ENCODE data around the gene AATK.
A peak's percentile ranks its signal among the peaks of the same experiment; 100 is the strongest.

Gene AATK

DNA sequence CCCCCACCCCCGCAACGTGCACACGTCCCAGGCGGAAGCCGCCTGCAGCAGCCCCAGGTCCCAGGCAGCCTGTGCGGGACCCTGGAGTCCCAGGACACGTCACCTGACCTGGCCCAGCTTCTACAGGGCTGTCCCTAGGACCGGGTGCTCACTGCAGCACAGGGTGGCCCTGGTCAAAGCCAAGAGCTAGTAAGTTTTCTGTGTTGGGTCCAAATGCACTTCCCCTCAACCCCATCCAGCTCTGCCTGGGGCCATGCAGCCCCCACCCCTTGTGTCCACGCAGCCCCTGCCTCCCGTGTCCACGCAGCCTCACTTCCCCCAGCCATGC lies 22.9 kb downstream of the AATK start:
- no peak overlapping the region for H3K4me3 ChIP-seq (ENCODE audit: low read length)

DNA sequence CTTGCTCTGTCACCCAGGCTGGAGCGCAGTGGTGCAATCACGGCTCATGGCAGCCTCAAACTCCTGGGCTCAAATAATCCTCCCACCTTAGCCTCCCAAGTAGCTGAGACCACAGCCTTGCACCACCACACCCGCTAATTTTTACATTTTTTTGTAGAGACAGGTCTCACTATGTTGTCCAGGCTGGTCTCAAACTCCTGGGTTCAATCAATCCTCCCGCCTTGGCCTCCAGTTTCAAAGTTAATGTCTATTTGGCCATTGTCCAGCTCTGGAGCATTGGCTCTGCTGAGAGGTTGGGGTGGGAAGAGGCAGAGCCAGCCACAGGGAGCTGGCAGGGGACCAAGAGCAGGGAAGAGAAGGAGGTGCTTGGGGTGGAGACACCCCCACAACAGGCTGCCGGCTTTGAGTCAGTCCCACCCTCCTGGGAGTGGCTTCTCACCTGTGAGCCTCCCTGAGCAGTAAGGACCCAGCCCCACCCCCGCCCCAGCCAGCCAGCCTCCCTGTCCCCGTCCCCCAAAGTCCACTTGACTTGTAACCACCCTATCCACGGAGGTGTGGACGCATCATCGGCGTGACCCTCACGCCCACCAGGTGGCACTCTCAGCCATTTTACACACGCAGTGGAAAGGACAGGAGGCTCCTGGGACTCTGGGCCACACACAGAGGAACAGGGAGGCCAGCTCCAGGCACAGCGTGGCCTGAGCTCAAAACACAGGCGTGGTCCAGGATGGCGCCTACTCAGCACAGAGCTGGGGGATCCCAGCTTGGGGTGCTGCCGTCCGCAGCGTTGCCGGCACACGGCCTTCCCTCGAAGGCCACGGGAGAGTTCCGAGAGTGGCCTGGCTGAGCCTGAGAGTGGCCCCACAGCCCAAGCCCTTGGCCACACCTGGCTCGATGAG lies 23.5 kb downstream of the AATK start:
- TF ChIP-seq, protein P1, sequence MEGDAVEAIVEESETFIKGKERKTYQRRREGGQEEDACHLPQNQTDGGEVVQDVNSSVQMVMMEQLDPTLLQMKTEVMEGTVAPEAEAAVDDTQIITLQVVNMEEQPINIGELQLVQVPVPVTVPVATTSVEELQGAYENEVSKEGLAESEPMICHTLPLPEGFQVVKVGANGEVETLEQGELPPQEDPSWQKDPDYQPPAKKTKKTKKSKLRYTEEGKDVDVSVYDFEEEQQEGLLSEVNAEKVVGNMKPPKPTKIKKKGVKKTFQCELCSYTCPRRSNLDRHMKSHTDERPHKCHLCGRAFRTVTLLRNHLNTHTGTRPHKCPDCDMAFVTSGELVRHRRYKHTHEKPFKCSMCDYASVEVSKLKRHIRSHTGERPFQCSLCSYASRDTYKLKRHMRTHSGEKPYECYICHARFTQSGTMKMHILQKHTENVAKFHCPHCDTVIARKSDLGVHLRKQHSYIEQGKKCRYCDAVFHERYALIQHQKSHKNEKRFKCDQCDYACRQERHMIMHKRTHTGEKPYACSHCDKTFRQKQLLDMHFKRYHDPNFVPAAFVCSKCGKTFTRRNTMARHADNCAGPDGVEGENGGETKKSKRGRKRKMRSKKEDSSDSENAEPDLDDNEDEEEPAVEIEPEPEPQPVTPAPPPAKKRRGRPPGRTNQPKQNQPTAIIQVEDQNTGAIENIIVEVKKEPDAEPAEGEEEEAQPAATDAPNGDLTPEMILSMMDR (IDR thresholded peaks at IDR 0.05; ENCODE audit: low read depth, low read length, poor library complexity, severe bottlenecking) = peak; percentile 76
- no peak for TF ChIP-seq EZH2phosphoT487 (IDR thresholded peaks at IDR 0.05; ENCODE audit: borderline replicate concordance, low read length)
- Histone ChIP-seq H4K20me1 (ENCODE audit: control insufficient read depth, insufficient read depth, low read depth, low read length) (no peaks in the 10 kb centered on the region), H3K27me3 (ENCODE audit: control insufficient read depth, low read length) (no peaks in the 10 kb centered on the region), H3K9me2 (replicated peaks; ENCODE audit: control insufficient read depth, low read length) (no peaks in the 10 kb centered on the region), H3K27ac (ENCODE audit: low read depth, low read length) (no peak overlapping the region), H3K4me2 (ENCODE audit: low read length) (no peak overlapping the region), H3K4me3 (ENCODE audit: low read length) (no peak overlapping the region), H3K79me2 (ENCODE audit: control insufficient read depth, low read length) (no peaks in the 10 kb centered on the region), H3K36me3 (ENCODE audit: control insufficient read depth, low read length) (no peaks in the 10 kb centered on the region), H3F3A (ENCODE audit: control insufficient read depth, insufficient read depth) (no peaks in the 10 kb centered on the region), H3K4me1 (ENCODE audit: control insufficient read depth, low read length) (no peaks in the 10 kb centered on the region), H3K9me3 (ENCODE audit: control insufficient read depth, insufficient read depth, low read length) (peaks cover 13% of the 10 kb centered on the region; the same call in 1 of the 2 replicates)

More for the DNA sequence above, 22.9 kb downstream of the AATK start:
- Histone ChIP-seq H3K27ac (ENCODE audit: low read depth, low read length) (no peak overlapping the region), H3K79me2 (ENCODE audit: control insufficient read depth, low read length) (no peaks in the 10 kb centered on the region), H3K4me2 (ENCODE audit: low read length) (no peak overlapping the region), H3K27me3 (ENCODE audit: control insufficient read depth, low read length) (no peaks in the 10 kb centered on the region), H3K4me1 (ENCODE audit: control insufficient read depth, low read length) (no peaks in the 10 kb centered on the region), H3K9me3 (ENCODE audit: control insufficient read depth, insufficient read depth, low read length) (peaks cover 6% of the 10 kb centered on the region; the same call in 1 of the 2 replicates), H3K9me2 (replicated peaks; ENCODE audit: control insufficient read depth, low read length) (no peaks in the 10 kb centered on the region), H4K20me1 (ENCODE audit: control insufficient read depth, insufficient read depth, low read depth, low read length) (no peaks in the 10 kb centered on the region), H3K36me3 (ENCODE audit: control insufficient read depth, low read length) (no peaks in the 10 kb centered on the region), H3F3A (ENCODE audit: control insufficient read depth, insufficient read depth) (no peaks in the 10 kb centered on the region)
- TF ChIP-seq, protein P1 (IDR thresholded peaks at IDR 0.05; ENCODE audit: low read depth, low read length, poor library complexity, severe bottlenecking) = no peak
- no peak for TF ChIP-seq EZH2phosphoT487 (IDR thresholded peaks at IDR 0.05; ENCODE audit: borderline replicate concordance, low read length)

DNA sequence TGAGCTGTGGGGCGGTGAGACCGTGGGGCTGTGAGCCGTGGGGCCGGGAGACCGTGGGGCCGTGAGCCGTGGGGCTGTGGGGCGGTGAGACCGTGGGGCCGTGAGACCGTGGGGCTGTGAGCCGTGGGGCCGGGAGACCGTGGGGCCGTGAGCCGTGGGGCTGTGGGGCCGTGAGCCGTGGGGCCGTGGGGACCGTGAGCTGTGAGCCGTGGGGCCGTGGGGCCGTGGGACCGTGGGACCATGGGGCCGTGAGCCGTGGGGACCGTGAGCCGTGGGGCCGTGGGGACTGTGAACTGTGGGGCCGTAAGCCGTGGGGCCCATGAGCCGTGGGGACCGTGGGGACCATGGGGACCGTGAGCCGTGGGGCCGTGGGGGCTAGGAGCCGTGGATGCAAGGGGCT lies 25.3 kb downstream of the AATK start:
- Histone ChIP-seq H3K4me1 (ENCODE audit: control insufficient read depth, low read length) (no peaks in the 10 kb centered on the region), H3K4me3 (ENCODE audit: low read length) (no peak overlapping the region), H3K27me3 (ENCODE audit: control insufficient read depth, low read length) (no peaks in the 10 kb centered on the region), H3K36me3 (ENCODE audit: control insufficient read depth, low read length) (no peaks in the 10 kb centered on the region), H3K9me3 (ENCODE audit: control insufficient read depth, insufficient read depth, low read length) (peaks cover 17% of the 10 kb centered on the region; the same call in 1 of the 2 replicates), H3K27ac (ENCODE audit: low read depth, low read length) (no peak overlapping the region), H3K4me2 (ENCODE audit: low read length) (no peak overlapping the region), H3F3A (ENCODE audit: control insufficient read depth, insufficient read depth) (no peaks in the 10 kb centered on the region), H4K20me1 (ENCODE audit: control insufficient read depth, insufficient read depth, low read depth, low read length) (no peaks in the 10 kb centered on the region), H3K79me2 (ENCODE audit: control insufficient read depth, low read length) (no peaks in the 10 kb centered on the region), H3K9me2 (replicated peaks; ENCODE audit: control insufficient read depth, low read length) (no peaks in the 10 kb centered on the region)
- no peak for TF ChIP-seq EZH2phosphoT487 (IDR thresholded peaks at IDR 0.05; ENCODE audit: borderline replicate concordance, low read length)
- TF ChIP-seq, protein P1 (IDR thresholded peaks at IDR 0.05; ENCODE audit: low read depth, low read length, poor library complexity, severe bottlenecking) = no peak
